GM19372 (cell line): Measurements from ENCODE around the gene PTPRN2.
"Not testable (repeated sequence)": the region's sequence is repeated elsewhere in the genome, so short reads cannot be mapped to it uniquely, and the experiment has no call there.

ENCODE experiments used
- ATAC-seq: cut with Tn5 transposase; IDR thresholded peaks from one replicate; pipeline ENCODE4 v1.9.1; 2021; ENCODE audit warnings: mild to moderate bottlenecking, low read depth, moderate library complexity; ENCODE audit not compliant: unreplicated experiment

The PTPRN2 gene

GRCh38 chr7:157597562-157597961 is 990.1 kb downstream of the PTPRN2 start:
- no peak for ATAC-seq

DNA sequence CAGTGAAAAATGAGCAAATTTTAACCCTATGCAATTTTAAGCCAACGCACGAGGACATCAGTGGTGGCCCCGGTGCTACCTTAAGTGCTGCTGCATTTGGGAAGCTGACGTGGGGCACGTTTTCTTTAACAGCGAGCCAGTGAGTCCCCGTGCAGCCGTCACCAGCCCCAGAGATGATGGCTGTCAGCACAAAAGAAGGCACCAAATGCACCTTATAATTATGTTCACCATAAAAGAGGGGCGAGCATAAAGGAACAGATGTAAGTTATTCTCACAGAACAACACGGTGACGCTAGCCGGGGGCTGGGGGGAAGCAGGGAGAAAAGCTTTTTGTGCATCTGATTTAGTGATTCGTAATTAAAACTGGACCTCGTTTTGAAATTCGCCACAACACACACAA is 990.7 kb downstream of the PTPRN2 start:
- ATAC-seq = no peak

- ATAC-seq = no peak
Measured at GRCh38 chr7:157596471-157596870, 991.2 kb downstream of the PTPRN2 start.

DNA sequence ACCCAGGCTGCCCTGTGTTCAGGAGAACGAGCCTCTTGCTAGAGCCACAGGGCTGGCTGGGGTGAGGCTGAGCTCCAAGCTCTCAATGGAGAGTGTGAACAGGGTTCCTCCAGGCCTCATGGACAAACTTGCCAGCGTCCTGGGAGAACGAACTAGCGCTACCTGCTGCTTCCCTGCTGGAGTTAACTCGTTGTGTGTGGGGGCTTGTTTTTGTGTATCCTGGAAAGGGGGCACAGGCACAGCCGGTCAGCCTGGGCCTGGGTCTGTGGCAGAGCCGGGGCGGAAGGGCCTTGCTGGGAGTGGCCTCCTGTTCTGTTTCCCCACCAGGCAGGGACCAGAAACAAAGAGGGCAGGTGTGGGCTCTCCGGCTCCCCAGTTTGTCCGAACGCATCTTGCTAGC is 991.6 kb downstream of the PTPRN2 start:
- no peak for ATAC-seq

GRCh38 chr7:157595086-157595855 is 992.4 kb downstream of the PTPRN2 start:
- ATAC-seq = no peak

DNA sequence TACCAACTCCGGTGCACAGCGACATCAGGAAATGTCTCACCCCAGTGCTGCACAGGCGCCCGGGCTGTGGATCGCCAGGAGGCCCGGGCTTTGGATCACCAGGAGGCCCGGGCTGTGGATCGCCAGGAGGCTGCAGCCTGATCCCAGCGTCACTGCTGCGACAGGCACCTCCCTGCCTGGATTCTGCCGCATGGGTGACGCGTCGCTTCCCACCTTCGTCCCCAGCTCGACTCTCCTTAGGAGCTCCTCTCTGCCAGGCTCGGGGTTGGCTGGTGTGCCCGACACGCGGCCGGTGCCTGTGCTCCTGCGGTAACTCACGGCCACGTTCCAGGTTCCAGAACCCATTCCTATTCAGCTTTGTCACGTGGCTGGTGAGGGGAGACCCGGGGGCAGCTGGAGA is 993.3 kb downstream of the PTPRN2 start:
- no peak for ATAC-seq

DNA sequence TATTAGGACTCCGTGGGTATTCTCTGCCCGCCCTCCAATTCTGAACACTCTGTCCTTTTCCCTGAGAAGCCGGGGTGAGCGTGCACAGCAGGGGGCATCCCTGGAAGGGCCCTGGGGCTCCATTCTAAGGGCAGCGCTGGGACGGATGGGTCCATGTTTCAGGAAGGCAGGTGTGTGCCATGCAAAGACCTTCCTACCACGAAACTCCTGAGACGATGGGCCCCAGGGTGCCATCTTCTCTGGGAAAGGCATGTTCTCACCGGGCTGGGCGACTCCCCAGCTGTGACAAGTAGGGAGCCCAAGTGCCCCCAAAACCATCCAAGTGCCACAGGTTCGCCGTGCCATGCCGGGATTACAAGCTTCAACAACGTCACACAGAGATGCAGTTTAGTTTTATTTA is 994.1 kb downstream of the PTPRN2 start:
- ATAC-seq = no peak

DNA sequence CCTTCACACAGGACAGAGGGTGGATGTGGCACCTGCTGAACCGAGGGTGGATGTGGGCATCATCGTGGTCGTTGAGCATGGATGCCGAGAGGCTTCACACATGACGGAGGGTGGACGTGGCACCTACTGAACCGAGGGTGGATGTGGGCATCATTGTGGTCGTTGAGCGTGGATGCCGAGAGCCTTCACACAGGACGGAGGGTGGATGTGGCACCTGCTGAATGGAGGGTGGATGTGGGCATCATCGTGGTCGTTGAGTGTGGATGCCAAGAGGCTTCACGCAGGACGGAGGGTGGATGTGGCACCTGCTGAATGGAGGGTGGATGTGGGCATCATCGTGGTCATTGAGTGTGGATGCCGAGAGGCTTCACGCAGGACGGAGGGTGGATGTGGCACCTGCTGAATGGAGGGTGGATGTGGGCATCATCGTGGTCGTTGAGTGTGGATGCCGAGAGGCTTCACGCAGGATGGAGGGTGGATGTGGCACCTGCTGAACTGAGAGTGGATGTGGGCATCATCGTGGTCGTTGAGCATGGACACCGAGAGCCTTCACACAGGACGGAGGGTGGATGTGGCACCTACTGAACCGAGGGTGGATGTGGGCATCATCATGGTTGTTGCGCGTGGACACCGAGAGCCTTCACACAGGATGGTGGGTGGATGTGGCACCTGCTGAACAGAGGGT is 994.8 kb downstream of the PTPRN2 start:
- not testable (repeated sequence) for ATAC-seq

GRCh38 chr7:157590526-157590925 is 997.1 kb downstream of the PTPRN2 start:
- no peak for ATAC-seq

DNA sequence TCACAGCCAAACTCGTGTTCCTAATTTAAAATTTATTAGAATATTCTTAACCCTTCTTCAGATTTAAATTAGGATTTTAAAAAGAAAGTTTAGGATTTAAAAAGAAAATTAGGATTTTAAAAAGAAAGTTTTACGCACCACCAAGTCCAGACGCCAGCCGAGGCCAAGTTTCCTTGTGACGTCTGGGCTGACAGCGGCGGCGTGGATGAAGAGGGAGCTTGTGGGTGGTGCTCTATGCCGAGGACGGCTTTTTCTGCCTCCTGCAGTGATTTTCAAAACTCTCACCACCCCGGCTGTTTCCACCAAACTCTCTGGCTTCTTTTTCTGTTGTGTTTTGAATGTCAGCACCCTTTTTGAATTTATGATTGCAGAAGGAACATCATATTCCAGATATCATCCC is 997.9 kb downstream of the PTPRN2 start:
- ATAC-seq = no peak

DNA sequence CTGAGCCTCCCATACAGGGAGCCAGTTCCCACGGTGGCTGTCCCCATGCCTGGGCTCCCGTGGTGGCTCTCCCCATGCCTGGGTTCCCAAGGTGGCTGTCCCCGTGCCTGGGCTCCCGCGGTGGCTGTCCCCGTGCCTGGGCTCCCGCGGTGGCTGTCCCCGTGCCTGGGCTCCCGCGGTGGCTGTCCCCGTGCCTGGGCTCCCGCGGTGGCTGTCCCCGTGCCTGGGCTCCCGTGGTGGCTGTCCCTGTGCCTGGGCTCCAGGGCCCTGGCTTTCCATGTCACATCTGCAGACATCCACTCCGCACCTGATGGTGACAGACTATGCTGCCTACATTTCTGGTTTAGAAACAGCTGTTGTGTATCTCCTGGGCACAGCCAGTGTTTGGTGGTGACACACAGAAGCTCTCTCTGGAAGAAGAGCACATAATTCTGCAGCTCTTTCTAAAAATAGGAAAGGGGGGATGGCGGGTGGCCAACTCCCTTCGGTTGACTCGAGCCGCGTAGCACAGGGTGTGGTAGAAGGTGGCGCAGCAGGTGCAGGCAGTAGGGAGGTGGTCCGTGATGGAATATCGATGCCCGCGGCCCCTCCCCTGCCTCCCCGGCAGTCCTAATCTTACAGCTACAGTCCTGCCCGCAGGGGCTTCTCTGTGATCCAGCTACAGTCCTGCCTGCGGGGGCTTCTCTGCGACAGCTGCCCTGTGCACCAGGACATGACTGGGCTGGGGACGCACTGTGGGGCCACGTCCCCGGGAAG is 999.6 kb downstream of the PTPRN2 start:
- ATAC-seq = no peak

DNA sequence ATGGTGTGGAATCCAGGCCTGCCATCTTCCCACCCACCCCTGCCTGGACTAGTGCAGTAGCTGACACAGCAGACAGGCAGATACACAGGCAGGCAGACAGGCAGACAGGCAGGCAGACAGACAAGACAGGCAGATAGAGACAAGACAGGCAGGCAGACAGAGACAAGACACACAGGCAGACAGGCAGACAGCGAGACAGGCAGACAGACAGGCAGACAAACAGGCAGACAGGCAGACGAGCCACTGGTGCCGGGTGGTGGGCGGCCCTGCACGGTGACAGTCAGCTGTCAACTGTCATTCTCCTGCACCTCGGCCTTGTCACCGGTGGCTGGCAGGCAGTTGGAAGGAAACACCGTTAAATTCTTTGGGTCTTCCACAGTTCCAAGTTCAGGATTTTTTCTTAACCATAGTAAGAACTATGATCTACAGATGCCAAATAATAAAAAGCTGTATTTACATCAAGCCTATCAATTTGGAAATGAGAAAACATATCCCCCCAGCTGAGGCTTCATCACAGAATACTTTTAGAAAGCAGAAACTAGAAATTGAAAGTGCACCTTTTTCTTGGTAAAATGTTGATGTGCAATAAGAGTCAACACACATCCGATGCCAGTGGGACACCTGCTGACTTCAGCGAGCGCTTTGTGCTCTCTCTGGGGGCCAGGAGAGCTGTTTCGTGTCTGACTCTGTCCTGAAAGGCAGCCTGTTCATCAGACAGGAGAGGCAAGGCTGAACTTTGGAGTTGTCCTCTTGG is 1000.4 kb downstream of the PTPRN2 start:
- ATAC-seq = no peak

- no peak for ATAC-seq
Measured at GRCh38 chr7:157586426-157586955, 1001.1 kb downstream of the PTPRN2 start.

- ATAC-seq = no peak
Measured at GRCh38 chr7:157585113-157585861, 1002.3 kb downstream of the PTPRN2 start.

GRCh38 chr7:157584420-157584819 is 1003.2 kb downstream of the PTPRN2 start:
- ATAC-seq = no peak

GRCh38 chr7:157581740-157582139 is 1005.9 kb downstream of the PTPRN2 start:
- no peak for ATAC-seq

- ATAC-seq = no peak
Measured at GRCh38 chr7:157580324-157580723, 1007.3 kb downstream of the PTPRN2 start.

DNA sequence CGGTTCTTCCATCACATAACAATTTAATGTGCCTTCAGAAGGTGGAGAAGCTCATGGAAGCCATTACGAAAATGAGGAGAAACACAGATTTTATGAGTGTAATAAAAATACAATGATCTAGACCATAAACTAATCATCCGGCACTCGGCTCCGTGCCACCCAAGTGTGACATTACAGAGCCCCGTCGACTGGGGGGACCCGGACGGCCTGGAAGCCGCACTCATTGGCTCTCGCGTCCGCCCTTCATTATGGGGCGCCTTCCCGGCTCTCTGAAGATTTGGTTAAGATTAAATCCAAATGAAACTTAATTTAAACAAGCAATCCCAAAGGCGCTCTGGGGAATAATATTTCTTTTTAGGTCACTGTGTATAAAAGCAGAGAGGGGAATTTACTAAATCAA is 1008.2 kb downstream of the PTPRN2 start:
- ATAC-seq = no peak

DNA sequence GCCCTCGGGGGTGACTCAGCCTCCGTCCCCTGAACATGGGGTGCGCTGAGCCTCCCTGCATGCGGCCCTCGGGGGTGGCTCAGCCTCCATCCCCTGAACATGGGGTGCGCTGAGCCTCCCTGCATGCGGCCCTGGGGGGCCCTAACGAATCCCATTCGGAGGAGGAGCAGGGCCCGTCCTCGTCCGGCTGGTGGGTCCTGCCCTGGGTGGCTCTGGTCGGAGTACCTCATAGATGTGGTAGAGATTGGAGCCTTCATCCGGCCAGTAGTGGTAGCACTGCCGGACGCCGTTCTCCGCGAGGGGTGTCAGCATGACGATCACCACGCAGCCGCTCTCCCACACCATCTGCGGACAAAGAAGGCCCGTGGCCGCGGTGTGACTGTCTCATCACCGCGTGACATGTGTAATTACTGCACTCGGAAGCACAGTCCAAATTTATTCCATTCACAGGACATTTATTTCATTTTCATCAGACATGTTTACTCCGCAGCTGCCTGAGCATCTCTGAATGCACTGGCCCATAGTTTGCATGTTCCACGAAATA is 1009.8 kb downstream of the PTPRN2 start:
- ATAC-seq = no peak
